Activated CD8-positive, alpha-beta memory T cell treated with anti-CD3 and anti-CD28 coated beads, Interleukin-2, amount 50 U/mL, for 1 hour (primary cell): ENCODE data around the gene LGALS7.
"Not testable (repeated sequence)": the region's sequence is repeated elsewhere in the genome, so short reads cannot be mapped to it uniquely, and the experiment has no call there.

Source experiments
- DNase-seq: peaks from one replicate; pipeline ENCODE4 v3.0.0-alpha.2; 2020; ENCODE audit errors: extremely low read depth

Gene LGALS7

DNA sequence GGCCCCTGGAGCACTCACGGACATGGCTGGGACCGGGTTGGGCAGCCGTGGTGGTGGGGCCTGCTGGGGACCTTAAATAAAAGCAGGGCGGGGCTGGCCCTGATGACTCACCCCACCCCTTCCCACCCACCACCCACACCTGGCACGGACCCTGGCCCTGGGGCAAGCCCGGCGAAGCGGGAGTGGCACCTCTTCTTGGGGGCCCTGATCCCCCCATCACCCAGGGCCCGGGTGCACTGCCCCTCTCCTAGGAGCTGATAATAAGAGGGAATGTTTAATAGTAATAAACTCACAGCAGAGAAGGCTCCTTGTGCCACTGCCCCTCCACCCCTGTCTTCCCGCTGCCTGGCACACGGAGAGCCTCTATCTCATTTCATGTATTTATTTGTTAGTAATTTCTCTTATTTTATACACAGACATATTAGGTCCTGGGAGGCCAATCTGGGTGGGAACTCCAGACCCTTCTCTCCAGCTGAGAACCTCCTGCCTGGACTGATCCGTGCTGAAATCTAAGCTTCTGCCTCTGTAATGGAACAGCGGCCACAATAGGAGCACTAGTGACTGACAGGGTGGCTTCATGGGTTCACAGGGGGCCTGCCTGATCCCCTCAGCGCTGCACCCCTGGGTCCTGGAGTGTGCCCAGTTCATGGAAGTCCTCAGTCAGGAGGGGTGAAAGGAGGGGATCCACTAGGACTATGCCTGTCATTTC, at the start of gene LGALS7:
Gene LGALS7 (minus strand): TSS at position 49 of the 709 bp plus-strand sequence. CDS start 25 bp downstream, at position 24.
- DNase-seq, result no peak

DNA sequence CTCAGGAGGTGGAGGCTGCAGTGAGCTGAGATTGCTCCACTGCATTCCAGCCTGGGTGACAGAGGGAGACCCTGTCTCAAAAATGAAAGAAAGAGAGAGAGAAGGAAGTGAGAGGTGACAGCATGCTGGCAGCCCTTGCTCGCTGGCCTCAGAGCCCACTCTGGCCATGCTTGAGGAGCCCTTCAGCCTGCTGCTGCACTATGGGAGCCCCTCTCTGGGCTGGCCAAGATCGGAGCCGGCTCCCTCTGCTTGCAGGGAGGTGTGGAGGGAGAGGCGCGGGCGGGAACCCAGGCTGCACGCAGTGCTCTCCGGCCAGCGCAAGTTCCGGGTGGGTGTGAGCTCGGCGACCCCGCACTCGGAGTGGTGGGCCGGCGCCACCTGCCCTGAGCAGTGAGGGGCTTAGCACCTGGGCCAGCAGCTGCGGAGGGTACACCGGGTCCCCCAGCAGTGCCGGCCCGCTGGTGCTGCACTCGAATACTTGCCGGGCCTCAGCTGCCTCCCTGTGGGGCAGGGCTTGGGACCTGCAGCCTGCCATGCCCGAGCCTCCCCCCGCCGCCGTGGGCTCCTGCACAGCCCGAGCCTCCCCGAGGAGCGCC, 48.0 kb upstream of the LGALS7 start:
- not testable (repeated sequence) for DNase-seq

DNA sequence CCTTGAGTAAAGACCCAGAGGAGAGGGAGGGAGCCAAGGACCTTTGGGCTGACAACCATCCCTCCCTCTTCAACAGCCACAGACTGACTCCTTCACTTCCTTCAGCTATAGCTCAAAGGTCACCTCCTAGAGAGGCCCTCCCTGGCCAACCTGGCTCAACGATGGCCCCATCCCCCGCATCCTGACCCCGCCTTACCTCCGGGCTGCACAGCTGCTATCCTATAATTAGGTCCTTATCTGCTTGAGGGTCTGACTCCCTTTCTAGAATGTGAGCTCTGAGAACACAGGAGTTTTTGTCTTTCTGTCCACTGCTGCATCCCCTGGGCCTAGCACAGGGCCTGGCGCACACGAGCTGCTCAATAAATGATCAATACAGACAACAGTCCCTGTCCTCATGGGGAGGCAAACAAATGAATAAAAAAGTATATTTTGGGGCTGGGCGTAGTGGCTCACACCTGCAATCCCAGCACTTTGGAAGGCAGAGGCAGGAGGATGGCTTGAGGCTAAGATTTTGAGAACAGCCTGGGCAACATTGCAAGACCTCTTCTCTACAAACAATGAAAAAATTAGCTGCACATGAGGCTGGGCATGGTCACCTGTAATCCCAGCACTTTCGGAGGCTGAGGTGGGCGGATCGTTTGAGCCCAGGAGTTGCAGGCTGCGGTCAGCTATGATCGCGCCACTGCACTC, 46.1 kb upstream of the LGALS7 start:
- no peak for DNase-seq

DNA sequence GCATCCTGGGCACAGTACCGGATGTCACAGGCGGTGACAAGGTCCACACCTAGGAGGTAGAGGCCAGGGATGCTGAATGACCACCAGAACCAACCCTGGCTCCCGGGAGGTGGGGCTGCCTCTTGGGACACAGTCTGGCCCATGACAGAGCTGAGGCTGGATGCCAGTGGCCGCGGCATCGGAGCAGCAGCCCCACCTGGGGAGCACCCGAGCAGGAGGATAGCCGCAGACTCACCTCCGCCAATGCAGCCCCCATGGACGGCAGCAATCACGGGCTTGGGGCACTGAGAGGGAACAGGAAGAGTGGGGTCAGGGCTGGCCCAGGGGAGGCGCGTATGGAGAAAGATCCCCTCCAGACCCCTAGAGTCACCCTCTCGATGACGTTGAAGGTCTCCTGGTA, 43.8 kb upstream of the LGALS7 start:
- no peak for DNase-seq

DNA sequence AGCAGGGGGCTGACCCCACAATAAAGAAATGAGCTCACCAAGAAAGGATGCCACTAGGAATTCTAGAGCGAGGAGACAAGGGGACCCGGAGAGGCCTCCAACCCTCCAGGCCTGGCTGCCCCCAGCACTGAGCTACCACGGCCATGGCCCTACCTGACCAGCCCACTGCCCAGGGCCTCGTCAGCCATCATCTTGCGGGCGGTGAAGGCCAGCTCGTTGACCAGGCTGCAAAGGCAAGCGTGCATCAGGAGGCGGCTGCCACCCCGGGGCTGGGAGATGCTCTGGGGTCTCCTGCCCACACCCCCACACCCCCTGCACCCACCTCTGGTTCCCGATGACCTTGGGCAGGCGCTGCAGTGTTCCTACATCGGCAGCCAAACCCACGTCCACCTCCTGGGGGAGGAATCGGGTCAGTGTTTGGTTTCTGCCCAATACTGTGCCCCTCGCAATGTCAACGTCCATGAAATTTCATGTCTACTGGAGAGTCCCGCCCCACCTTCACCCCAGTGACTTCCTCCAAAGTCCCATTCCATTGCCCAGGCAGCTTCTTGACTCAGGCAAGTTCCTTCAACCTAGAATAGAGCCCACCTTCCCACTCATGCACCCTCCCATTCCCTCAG, 42.9 kb upstream of the LGALS7 start:
- no peak for DNase-seq

DNA sequence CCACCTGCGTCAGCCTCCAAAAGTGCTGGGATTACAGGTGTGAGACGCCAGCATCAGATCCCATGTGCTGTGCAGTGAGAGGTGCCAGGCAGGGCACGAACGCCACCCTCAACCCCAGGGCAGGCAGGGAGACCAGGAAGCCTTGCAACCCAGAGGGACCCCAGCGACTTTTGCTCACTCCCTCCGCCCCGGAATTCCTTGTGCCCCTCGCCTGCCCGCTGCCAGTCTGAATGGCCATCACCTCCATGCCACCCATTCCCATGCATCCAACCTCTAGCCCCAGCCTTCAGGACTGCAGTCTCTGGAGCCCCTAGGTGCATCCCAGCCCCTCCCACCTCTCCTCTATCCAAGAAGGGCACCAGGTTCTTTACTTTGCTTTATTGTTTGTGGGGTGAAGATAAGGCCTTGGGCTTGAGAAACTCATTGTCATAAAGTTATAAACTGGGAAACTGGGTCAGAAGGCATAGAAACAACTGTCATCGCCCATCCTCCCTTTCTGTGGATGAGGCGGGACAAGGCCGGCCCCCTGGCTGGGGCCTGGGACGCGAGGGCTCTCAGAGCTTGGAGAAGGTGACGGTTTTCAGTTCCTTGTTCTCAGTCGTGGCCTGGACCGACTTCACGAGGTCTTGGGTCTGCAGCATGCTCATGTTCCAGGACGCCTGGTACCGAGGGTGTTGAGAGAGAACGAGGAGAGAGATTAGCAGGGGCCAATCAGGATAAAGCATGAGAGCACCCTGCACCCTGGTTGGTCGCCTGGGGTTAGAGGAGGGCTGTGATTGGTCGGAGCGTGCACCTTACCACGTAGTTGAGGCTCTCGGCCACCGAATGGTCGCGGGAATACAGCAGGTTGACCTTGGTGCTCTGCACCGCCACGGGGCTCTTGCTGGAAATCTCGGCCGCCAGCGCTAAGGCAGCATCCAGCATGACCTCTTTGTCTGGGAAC, 42.0 kb upstream of the LGALS7 start:
- no peak for DNase-seq

DNA sequence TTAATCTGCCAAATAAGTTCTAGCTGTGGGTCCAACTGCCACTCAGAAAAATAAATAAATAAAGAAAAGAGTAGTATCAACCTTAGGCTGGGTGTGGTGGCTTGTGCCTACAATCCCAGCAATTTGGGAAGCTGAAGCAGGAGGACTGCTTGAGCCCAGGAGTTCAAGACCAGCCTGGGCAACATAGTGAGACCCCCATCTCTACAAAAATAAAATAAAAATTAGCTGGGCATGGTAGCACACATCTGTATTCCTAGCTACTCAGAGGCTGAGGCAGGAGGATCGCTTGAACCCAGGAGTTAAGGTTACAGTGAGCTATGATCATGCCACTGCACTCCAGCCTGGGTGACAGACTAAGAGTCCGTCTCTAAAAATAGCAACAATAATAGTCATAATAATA, 40.6 kb upstream of the LGALS7 start:
- not testable (repeated sequence) for DNase-seq

DNA sequence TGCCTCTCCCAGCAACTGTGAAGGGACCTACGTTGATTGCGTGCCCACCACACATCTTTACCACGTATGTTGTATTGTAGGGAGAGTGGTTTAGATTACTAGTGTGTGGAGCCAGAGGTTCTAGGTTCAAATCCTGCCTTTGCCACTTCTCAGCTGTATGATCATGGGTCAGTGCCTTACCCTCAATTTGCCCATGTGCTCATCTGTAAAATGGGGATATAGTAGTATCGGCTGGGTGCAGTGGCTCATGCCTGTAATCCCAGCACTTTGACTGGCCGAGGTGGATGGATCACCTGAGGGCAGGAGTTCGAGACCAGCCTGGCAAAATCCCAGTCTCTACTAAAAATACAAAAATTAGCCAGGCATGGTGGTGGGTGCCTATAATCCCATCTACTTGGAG, 40.0 kb upstream of the LGALS7 start:
- DNase-seq, result no peak

DNA sequence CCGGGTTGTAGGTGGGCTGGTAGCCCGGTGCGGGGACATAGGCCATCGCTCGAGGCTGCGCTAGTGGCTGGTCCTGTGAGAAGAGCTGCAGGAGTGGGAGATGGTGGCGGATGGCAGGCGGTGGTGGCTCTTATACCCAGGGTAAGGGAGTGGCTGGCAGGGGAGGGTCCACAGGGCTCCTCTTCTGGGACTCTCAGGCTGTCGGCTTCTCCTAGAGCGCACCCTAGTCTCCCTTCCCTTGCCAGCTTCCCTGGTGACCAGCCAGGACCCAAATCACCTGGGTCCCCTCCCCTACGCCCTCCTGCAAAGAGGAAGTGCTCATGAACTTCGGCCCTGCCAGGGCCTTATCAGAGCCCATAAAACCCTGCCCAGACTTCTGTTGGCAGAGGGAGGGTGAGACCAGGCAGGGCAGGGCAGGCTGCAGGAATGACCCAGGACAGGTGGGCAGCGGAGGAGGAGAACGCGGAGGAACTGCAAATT, 39.6 kb upstream of the LGALS7 start, which contains the start of gene LGALS4:
Gene LGALS4 (minus strand): TSS at position 105 of the 480 bp plus-strand sequence. CDS start 59 bp downstream, at position 46.
- no peak for DNase-seq

DNA sequence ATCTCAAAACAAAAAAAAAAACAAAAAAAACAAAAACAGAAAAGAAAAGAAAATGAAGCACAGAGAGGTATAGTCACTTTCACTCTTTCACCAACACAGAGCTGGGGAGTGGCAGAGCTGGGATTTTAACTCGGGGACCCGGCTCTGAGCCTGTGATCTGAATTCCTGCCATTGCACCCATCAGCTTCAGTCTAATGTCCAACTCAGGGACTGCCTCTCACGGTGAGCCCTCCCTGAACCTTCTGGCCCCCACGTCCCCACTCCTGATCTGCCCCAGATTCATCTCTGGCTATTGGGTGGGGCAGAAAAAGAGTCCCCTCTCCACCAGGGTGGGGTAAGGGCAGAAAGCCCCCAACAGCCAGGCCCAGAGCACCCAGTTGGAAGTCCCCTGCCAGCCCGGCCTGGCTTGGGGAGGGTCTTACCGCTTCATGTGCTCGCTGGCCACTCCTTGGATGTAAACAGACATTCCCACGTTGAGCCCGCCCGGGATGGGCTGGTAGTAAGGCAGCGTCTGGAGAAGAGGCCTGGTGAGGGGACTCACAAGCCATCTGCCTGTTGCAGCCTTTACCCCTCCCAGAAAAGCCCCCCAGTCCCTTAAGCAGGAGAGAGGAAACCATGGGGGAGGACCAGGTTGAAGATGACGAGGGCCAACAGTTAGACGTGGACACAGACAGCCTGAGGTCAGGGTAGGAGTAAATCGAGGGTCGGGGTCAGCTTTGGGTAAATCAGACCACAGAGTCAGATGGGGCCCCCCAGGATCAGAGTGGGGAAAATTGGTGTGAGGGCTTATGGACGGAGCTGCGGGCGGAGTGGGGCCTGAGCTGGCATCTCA, 38.9 kb upstream of the LGALS7 start:
- DNase-seq, result no peak

DNA sequence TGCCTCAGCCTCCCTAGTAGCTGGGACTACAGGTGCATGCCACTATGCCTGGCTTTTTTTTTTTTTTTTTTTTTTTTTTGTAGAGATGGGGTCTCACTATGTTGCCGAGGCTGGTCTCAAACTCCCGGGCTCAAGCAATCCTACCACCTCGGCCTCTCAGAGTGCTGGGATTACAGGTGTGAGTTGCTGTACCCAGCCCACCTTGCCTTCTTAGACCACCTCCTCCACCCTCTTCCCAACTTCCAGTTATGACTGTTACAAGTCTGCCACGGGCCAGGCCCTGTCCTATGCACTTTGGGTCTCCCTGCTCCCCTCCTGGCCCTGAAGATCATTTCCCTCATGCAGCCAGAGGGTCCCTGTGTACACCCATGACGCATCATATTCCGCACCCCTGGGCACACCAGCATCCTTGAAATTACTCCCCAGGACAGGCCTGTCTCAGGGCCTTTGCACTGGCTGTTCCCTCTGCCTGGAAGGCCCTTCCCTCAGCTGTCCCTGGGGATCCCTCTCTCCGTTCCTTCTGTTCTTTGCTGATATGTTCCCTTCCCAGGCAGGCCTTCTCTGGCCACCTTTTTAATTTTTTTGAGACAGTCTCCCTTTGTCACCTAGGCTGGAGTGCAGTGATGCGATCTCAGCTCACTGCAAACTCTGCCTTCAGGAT, 36.4 kb upstream of the LGALS7 start:
- no peak for DNase-seq

DNA sequence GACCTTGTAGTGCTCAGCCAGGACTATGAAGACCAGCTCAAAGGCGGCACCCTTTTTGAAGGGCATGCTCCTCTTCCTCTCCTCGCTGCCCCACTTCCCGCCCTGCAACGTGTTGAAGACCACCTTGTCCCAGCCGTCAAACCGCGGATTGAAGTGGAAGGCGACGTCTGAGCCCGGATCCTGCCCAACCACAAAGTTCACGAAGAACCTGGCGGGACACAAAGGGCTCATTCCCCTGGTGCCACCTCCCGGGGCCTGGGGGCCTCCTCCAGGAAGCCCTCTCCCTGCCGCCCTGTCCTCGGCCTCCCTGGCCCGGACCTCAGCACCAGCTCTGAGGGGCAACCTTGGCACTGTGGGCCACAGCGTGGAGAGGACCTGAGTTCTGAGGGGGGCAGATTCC, 35.4 kb upstream of the LGALS7 start:
- DNase-seq, result no peak

DNA sequence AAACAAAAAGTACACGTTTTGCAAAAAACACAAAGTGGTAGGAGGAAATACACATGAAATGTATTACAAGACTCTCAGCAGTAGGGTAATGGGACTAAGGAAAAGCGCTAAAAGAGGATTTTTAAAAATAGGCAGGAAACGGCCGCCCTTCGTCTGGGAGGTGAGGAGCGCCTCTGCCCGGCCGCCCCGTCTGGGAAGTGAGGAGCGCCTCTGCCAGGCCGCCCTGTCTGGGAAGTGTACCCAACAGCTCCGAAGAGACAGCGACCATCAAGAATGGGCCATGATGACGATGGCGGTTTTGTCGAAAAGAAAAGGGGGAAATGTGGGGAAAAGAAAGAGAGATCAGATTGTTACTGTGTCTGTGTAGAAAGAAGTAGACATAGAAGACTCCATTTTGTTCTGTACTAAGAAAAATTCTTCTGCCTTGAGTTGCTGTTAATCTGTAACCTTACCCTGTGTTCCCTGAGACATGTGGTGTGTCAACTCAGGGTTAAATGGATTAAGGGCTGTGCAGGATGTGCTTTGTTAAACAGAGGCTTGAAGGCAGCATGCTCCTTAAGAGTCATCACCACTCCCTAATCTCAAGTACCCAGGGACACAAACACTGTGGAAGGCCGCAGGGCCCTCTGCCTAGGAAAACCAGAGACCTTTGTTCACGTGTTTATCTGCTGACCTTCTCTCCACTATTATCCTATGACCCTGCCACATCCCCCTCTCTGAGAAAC, 34.2 kb upstream of the LGALS7 start:
- not testable (repeated sequence) for DNase-seq

DNA sequence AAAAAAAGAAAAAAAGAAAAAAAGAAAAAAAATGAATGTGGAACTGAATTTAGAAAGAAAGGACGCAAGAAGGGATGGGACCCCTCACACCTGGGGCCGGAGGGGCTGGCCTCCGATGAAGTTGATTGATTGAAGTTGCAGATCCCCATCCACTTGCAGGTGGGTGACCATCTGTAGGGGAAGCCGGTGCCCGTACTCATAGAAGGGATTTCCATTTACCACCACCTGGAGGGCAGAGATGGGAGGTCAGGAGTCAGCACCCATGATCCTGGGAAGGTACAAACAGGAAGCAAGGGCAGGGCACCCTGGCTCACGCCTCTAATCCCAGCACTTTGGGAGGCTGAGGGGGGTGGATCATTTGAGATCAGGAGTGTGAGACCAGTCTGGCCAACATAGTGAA, 33.1 kb upstream of the LGALS7 start:
- no peak for DNase-seq

DNA sequence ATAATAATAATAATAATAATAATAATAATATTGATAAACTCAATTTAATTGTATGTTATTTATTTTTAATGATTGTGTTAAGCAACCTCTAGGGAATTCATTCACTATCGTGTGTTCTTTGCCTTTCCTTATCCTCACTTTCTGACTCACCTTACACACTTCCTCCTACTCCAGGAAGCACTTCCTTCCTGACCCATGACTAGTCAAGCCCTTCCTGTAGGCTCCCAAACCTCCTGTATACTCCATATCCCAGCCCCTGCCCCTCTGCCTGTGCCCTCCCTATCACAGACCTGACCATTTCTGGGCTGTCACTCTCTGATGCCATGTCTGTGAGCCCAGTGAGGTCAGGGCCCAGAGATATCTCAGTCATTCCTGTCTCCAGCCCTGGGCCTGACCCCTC, 31.9 kb upstream of the LGALS7 start:
- no peak for DNase-seq

DNA sequence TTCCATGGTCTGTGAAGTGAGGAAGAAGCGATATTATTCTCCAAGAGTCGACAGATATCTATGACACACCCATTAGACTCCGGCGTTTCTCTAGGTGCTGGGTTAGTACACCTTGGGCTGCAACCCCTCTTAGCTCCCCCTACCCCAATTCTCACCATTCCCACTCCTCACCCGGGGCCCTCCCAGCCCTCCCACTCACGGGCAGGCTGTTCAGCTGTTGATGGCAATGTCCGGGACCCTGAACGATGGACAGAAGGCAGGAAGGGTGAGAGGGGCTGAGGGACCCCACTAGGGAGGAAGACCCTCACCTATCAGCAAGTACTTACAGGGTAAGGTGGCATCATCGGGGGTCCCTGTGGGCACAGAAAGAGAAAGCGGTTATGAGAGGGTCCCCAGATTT, 30.2 kb upstream of the LGALS7 start:
- DNase-seq, result no peak

DNA sequence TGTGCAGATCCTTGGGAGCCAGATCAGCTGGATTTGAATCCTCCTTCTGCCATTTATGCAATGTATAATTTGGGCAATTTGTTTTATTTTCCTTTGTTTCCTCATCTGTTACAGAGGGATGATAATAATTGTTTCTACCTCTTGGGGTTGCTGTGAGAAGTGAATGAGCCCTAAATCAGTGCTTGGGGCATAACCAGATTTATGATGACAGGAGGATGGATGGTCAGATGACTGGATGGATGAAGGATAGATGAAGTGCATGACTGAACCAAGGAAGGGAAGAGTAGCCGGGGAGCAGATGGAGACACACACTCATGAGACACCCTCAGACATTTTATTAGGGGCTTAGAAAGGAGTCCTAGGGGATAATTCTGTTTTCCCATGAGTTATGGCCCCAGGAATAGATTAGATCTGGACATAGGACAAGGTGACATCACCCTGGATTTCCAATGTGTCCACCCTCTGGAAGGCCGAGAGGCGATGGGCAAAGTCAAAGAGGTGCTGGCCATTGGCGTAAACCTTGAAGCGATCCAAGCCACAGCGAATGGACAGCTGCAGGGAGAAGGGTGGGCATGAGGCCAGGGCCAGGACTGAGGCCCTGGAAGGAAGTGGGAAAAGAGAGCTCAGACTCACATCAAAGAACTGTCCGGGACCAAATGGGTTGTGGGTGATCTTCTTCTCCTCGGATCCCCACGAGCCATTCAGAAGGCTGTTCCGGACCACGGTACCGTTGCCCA, 28.2 kb upstream of the LGALS7 start:
- no peak for DNase-seq

DNA sequence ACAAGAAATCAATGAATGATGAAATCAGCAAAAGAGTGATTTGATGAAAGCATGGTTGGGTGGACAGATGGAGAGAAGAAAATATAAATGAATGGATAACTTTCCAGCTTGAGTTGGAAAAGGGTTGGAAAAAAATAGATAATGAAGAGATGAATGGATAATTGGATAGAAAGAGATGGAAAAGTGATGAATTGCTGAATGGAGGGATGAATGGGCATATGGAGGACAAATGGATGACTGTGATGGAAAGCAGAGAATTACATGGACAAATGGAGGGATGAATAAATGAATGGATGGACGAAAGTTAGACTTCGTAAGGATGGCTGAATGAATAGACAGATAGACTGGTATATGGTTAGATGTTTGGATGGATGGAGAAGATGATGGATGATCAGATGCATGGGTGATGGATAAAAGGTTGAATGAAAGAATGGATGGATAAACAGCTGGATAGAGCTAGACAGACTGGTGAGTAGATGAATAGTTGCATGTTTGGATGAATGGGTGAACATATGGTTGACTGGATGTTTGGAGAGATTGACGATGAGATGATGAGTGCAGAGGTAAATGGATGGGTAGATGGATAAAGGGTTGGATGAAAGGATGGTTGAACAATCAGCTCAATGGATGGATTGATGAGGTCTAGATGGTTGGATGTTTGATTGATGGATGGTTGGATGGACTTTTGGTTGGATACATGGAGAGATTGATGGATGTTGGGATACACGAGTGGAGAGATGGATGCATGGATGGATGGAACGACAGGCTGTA, 27.4 kb upstream of the LGALS7 start:
- no peak for DNase-seq
